Heart left ventricle (tissue), 13 donors: ENCODE data around the gene COL4A4.
"Not testable (repeated sequence)": the region's sequence is repeated elsewhere in the genome, so short reads cannot be mapped to it uniquely, and the experiment has no call there.

Experiments used
- POLR2A ChIP-seq, 2 donors: fragments of 450-650 bp; IDR thresholded peaks; one replicate each; pipeline ENCODE4 v1.6.1; 2017; ENCODE audit warnings: antibody characterized with exemption in 2 of 2, mild to moderate bottlenecking in 2 of 2, moderate library complexity in 2 of 2
- TF ChIP-seq, protein P1 (sequence below), 12 donors: fragments of 200-600 bp; sonication (generic) in 4 of 12; IDR thresholded peaks; one replicate each; pipeline versions ENCODE4 v1.5.0 to v1.8.0; 2018 to 2022; ENCODE audit warnings: antibody characterized with exemption in 12 of 12, mild to moderate bottlenecking in 5 of 12
- donor health status: ischemic (EF 13 %, LVEDD 7.1; RV severe dilation, severe dysfunction).
- donor health status: DM: no; HTN: yes; CAD: no.
- donor health status: DM: no; HTN: no; CAD: no.
- donor health status: ischemic (EF 25% LVEDD 6.9; RV normal size, moderate dysfunction).
- donor health status: ischemic (EF 25% LVEDD 5.7; RV mildly dilated, moderate dysfunction).
- donor health status: ischemic (EF 35%, LVEDD 5.7; RV mildly dilated, moderate dysfunction).
- donor health status: nonischemic (EF 11% LVEDD 7.7; RV severe dilation, severe dysfunction).
- donor health status: DM: yes; HTN: yes; CAD: no.
- donor health status: PGD.
- donor health status: ischemic (EF 29% LVEDD 5.4; RV normal size, mild dysfunction).
- donor health status: nonischemic (EF 23%, LVEDD 6.1; RV moderate dilation, normal function).

DNA sequence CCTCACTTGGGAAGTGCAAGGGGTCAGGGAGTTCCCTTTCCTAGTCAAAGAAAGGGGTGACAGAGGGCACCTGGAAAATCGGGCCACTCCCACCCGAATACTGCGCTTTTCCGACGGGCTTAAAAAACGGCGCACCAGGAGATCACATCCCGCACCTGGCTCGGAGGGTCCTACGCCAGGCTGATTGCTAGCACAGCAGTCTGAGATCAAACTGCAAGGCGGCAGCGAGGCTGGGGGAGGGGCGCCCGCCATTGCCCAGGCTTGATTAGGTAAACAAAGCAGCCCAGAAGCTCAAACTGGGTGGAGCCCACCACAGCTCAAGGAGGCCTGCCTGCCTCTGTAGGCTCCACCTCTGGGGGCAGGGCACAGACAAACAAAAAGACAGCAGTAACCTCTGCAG lies 98.9 kb downstream of the COL4A4 start:
- TF ChIP-seq, protein P1, sequence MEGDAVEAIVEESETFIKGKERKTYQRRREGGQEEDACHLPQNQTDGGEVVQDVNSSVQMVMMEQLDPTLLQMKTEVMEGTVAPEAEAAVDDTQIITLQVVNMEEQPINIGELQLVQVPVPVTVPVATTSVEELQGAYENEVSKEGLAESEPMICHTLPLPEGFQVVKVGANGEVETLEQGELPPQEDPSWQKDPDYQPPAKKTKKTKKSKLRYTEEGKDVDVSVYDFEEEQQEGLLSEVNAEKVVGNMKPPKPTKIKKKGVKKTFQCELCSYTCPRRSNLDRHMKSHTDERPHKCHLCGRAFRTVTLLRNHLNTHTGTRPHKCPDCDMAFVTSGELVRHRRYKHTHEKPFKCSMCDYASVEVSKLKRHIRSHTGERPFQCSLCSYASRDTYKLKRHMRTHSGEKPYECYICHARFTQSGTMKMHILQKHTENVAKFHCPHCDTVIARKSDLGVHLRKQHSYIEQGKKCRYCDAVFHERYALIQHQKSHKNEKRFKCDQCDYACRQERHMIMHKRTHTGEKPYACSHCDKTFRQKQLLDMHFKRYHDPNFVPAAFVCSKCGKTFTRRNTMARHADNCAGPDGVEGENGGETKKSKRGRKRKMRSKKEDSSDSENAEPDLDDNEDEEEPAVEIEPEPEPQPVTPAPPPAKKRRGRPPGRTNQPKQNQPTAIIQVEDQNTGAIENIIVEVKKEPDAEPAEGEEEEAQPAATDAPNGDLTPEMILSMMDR (IDR thresholded peaks at IDR 0.05) = not testable (repeated sequence)
- not testable (repeated sequence) for TF ChIP-seq POLR2A (IDR thresholded peaks at IDR 0.05)
